Panc1 (cell line): ENCODE measurements around the gene N4BP2L1. TPM values are rescaled to one million over a fixed set of nuclear protein-coding genes. Genes with fewer than 3 reads are reported as not detected.
"Not testable (repeated sequence)": the region's sequence is repeated elsewhere in the genome, so short reads cannot be mapped to it uniquely, and the experiment has no call there.

Experiments
- ATAC-seq: fragments of 200-7000 bp; cut with Tn5 transposase; 2 replicates; pipeline ENCODE4 v1.9.1; 2020; ENCODE audit warnings: mild to moderate bottlenecking, moderate library complexity
- BruUV-seq: library from RNA; stranded (reverse); fragments of 400-500 nt; replicated peaks from 2 replicates; lab custom pipeline; 2021; lab: Mats Ljungman, UMichigan
- CTCF ChIA-PET: fragments of 300-600 bp; sonication (Branson Sonifier 250); formaldehyde crosslinking; loops from one replicate; lab custom pipeline; 2022; ENCODE audit warnings: antibody characterized with exemption; lab: Charles Lee
- POLR2A ChIA-PET: fragments of 300-600 bp; sonication (Branson Sonifier 250); formaldehyde crosslinking; loops from one replicate; lab custom pipeline; 2022; ENCODE audit warnings: antibody characterized with exemption; lab: Charles Lee
- DNase-seq: peaks from one replicate; pipeline ENCODE4 v3.0.0-alpha.2; 2010; ENCODE audit warnings: low read depth, low spot score
- H3K27ac ChIP-seq: 2 replicates; pipeline ENCODE4 v1.5.1; 2011; ENCODE audit warnings: mild to moderate bottlenecking, low read length, inconsistent platforms
- H3K27me3 ChIP-seq: fragments of 200-500 bp; sonication (Bioruptor generic); 2 replicates; pipeline ENCODE4 v1.6.0; 2014; ENCODE audit warnings: low read length, inconsistent platforms; ENCODE audit not compliant: control insufficient read depth, insufficient read depth
- H3K36me3 ChIP-seq: fragments of 200-500 bp; sonication (Bioruptor generic); 2 replicates; pipeline ENCODE4 v1.5.1; 2014; ENCODE audit warnings: inconsistent platforms, mild to moderate bottlenecking, low read length, moderate library complexity; ENCODE audit not compliant: control insufficient read depth, insufficient read depth
- H3K4me1 ChIP-seq: 2 replicates; pipeline ENCODE4 v1.5.1; 2011; ENCODE audit warnings: inconsistent platforms, mild to moderate bottlenecking, low read length, moderate library complexity; ENCODE audit not compliant: control insufficient read depth, insufficient read depth
- H3K4me3 ChIP-seq, 2 experiments: 2 replicates each; pipeline ENCODE4 v1.5.1; 2011 to 2012; ENCODE audit warnings: low read depth in 2 of 2, low read length in 2 of 2, mild to moderate bottlenecking in 2 of 2, inconsistent platforms in 1 of 2, moderate library complexity in 1 of 2
- H3K9me3 ChIP-seq: fragments of 200-500 bp; sonication (Bioruptor generic); 2 replicates; pipeline ENCODE4 v1.5.1; 2014; ENCODE audit warnings: low read depth, mild to moderate bottlenecking, inconsistent platforms, low read length, moderate library complexity; ENCODE audit not compliant: control insufficient read depth, insufficient read depth
- POLR2AphosphoS5 ChIP-seq: IDR thresholded peaks from 2 replicates; pipeline ENCODE4 v1.6.1; 2012; ENCODE audit warnings: mild to moderate bottlenecking, low read depth, low read length, moderate library complexity
- SIN3A ChIP-seq: IDR thresholded peaks from 2 replicates; pipeline ENCODE4 v1.6.1; 2012; ENCODE audit warnings: low read depth, mild to moderate bottlenecking, low read length, moderate library complexity, borderline replicate concordance; ENCODE audit not compliant: insufficient read depth
- TCF7L2 ChIP-seq: IDR thresholded peaks from 2 replicates; pipeline ENCODE4 v1.6.1; 2011; ENCODE audit warnings: mild to moderate bottlenecking, low read depth, low read length, inconsistent platforms
- in situ Hi-C: cut with HindIII; loops from 2 replicates; pipeline ENCODE4 v1.10.0; 2016; ENCODE audit warnings: low sequenced_read_pairs, low pct_unique_long_range_greater_than_20kb
- intact Hi-C: fragments of 100-400 bp; cut with micrococcal nuclease; formaldehyde crosslinking; loops from one replicate; pipeline ENCODE4 v1.10.0; 2022; ENCODE audit not compliant: unreplicated experiment
- total RNA-seq: library from RNA; stranded (reverse); gene quantifications from one replicate; pipeline ENCODE4 v1.2.1, GENCODE V29; 2021; ENCODE audit not compliant: unreplicated experiment
- TF ChIP-seq, protein P1 (sequence below), 2 experiments: IDR thresholded peaks; 2 replicates each; pipeline ENCODE4 v1.6.1; 2011 to 2012; ENCODE audit warnings: low read depth in 2 of 2, control low read depth in 1 of 2, low read length in 1 of 2, mild to moderate bottlenecking in 1 of 2, moderate library complexity in 1 of 2; ENCODE audit not compliant: insufficient read depth in 1 of 2
- TF ChIP-seq, protein P2 (sequence below): fragments of 450-650 bp; IDR thresholded peaks from 2 replicates; pipeline ENCODE4 v1.5.1; 2017; ENCODE audit warnings: mild to moderate bottlenecking

The N4BP2L1 gene
- total RNA-seq, 1 experiment from 2014 or later = 1.8 TPM

DNA sequence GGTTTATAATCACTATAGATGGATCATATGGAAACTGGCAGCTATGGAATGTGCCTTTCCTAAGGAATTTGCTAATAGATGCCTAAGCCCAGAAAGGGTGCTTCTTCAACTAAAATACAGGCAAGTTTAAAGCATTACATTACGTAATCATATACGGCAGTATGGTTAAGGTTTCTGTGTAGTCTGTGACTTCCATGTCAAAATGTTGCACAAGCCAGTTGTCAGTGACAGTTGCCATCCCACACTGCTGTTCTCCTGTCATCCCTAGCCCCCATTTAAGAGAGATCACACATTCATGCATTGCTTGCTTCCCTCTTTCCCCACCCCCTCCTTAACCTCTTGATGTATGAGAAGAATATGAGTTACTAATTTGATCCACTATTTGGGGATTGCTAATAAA, 65.4 kb downstream of the N4BP2L1 start:
- Histone ChIP-seq H3K9me3 (no peaks in the 10 kb centered on the region), H3K4me1 (no peaks in the 10 kb centered on the region), H3K27ac (no peak overlapping the region), H3K27me3 (no peaks in the 10 kb centered on the region), H3K4me3 (no peak overlapping the region), H3K36me3 (no peaks in the 10 kb centered on the region)
- TF ChIP-seq TCF7L2 = no peak
- TF ChIP-seq, protein P1, sequence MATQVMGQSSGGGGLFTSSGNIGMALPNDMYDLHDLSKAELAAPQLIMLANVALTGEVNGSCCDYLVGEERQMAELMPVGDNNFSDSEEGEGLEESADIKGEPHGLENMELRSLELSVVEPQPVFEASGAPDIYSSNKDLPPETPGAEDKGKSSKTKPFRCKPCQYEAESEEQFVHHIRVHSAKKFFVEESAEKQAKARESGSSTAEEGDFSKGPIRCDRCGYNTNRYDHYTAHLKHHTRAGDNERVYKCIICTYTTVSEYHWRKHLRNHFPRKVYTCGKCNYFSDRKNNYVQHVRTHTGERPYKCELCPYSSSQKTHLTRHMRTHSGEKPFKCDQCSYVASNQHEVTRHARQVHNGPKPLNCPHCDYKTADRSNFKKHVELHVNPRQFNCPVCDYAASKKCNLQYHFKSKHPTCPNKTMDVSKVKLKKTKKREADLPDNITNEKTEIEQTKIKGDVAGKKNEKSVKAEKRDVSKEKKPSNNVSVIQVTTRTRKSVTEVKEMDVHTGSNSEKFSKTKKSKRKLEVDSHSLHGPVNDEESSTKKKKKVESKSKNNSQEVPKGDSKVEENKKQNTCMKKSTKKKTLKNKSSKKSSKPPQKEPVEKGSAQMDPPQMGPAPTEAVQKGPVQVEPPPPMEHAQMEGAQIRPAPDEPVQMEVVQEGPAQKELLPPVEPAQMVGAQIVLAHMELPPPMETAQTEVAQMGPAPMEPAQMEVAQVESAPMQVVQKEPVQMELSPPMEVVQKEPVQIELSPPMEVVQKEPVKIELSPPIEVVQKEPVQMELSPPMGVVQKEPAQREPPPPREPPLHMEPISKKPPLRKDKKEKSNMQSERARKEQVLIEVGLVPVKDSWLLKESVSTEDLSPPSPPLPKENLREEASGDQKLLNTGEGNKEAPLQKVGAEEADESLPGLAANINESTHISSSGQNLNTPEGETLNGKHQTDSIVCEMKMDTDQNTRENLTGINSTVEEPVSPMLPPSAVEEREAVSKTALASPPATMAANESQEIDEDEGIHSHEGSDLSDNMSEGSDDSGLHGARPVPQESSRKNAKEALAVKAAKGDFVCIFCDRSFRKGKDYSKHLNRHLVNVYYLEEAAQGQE (IDR thresholded peaks at IDR 0.05; ENCODE audit: insufficient read depth in 1 of 2, low read depth in 2 of 2, low read length in 1 of 2) = no peak
- no peak for TF ChIP-seq SIN3A
- TF ChIP-seq, protein P2, sequence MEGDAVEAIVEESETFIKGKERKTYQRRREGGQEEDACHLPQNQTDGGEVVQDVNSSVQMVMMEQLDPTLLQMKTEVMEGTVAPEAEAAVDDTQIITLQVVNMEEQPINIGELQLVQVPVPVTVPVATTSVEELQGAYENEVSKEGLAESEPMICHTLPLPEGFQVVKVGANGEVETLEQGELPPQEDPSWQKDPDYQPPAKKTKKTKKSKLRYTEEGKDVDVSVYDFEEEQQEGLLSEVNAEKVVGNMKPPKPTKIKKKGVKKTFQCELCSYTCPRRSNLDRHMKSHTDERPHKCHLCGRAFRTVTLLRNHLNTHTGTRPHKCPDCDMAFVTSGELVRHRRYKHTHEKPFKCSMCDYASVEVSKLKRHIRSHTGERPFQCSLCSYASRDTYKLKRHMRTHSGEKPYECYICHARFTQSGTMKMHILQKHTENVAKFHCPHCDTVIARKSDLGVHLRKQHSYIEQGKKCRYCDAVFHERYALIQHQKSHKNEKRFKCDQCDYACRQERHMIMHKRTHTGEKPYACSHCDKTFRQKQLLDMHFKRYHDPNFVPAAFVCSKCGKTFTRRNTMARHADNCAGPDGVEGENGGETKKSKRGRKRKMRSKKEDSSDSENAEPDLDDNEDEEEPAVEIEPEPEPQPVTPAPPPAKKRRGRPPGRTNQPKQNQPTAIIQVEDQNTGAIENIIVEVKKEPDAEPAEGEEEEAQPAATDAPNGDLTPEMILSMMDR = no peak
- no peak for TF ChIP-seq POLR2AphosphoS5
- CTCF ChIA-PET = no interaction called here
- in situ Hi-C loops (no loop called here), intact Hi-C loops (no loop called here)
- POLR2A ChIA-PET = no interaction called here
- no peak for DNase-seq
- no TSS peak for BruUV-seq
- ATAC-seq = no peak

DNA sequence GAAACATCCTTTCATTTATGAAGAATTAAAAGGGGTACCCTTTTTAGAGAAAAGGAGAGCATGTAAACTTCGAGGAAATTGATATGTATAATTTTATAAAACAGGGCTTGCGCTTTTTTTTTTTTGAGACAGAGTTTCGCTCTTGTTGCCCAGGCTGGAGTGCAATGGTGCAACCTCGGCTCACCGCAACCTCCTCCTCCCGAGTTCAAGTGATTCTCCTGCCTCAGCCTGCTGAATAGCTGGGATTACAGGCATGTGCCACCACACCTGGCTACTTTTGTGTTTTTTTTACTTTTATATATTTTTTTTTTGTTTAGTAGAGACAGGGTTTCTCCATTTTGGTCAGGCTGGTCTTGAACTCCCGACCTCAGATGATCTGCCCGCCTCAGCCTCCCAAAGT, 72.0 kb downstream of the N4BP2L1 start:
- not testable (repeated sequence) for H3K36me3 ChIP-seq

DNA sequence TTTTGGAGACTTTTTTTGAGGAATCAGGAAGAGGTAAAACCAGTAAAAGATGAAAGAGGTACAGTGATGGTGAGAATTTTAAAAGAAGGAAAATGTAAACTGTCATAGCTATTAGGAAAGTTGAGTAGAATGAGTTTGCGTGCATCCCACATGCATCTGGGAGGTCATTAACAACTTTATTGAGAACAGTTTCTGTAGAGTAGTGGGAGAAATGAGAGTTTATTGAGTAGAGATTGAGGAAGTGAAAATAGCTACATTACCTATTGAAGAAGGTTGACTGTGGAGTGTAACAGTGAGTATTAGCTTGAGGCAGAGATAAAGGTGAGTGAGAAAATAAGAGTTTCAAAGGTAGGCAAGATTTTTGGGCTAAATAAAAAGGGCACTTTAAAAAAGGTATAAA, 73.9 kb downstream of the N4BP2L1 start:
- POLR2A ChIA-PET = no interaction called here

More for the DNA sequence above, 72.0 kb downstream of the N4BP2L1 start:
- DNase-seq, H3K27me3 ChIP-seq, H3K27ac ChIP-seq, POLR2A ChIA-PET, CTCF ChIA-PET, intact Hi-C loops, BruUV-seq, ATAC-seq, in situ Hi-C loops, H3K4me1 ChIP-seq, H3K9me3 ChIP-seq, H3K4me3 ChIP-seq: not testable (repeated sequence)

DNA sequence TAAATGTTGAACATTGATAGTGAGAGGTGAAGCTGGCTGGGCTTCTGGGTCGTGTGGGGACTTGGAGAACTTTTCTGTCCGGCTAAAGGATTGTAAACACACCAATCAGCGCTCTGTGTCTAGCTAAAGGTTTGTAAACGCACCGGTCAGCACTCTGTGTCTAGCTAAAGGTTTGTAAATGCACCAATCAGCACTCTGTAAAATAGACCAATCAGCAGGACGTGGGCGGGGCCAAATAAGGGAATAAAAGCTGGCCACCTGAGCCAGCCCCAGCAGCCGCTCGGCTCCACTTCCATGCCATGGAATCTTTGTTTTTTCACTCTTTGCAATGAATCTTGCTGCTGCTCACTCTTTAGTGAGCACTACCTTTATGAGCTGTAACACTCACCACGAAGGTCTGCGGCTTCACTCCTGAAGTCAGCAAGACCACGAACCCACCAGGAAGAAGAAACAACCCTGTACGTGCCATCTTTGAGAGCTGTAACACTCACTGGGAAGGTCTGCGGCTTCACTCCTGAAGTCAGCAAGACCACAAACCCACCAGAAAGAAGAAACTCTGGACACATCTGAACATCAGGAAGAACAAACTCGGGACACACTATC, 77.0 kb downstream of the N4BP2L1 start:
- in situ Hi-C loops, H3K4me1 ChIP-seq, ATAC-seq, DNase-seq, H3K36me3 ChIP-seq, POLR2A ChIA-PET, CTCF ChIA-PET, H3K4me3 ChIP-seq, intact Hi-C loops, BruUV-seq, H3K9me3 ChIP-seq, H3K27me3 ChIP-seq, H3K27ac ChIP-seq: not testable (repeated sequence)

More for the DNA sequence above, 73.9 kb downstream of the N4BP2L1 start:
- intact Hi-C loops = no loop called here
- Histone ChIP-seq H3K4me3 (no peak overlapping the region), H3K36me3 (no peaks in the 10 kb centered on the region; the same call in 1 of the 2 replicates), H3K27me3 (no peaks in the 10 kb centered on the region), H3K9me3 (no peaks in the 10 kb centered on the region), H3K27ac (no peak overlapping the region), H3K4me1 (no peaks in the 10 kb centered on the region)
- no peak for TF ChIP-seq TCF7L2
- CTCF ChIA-PET = no interaction called here
- in situ Hi-C loops = no loop called here
- no TSS peak for BruUV-seq
- no peak for DNase-seq
- ATAC-seq = no peak
